ENCODE data around the gene LELP1.
"Not testable (repeated sequence)": the region's sequence is repeated elsewhere in the genome, so short reads cannot be mapped to it uniquely, and the experiment has no call there.

Gene LELP1

GRCh38 chr1:153203130-153203529 is at the start of gene LELP1:
Gene LELP1, plus strand, starts transcription at chr1:153203430. Its CDS starts 1,278 bp downstream, at chr1:153204708.
- no peak for DNase-seq

DNA sequence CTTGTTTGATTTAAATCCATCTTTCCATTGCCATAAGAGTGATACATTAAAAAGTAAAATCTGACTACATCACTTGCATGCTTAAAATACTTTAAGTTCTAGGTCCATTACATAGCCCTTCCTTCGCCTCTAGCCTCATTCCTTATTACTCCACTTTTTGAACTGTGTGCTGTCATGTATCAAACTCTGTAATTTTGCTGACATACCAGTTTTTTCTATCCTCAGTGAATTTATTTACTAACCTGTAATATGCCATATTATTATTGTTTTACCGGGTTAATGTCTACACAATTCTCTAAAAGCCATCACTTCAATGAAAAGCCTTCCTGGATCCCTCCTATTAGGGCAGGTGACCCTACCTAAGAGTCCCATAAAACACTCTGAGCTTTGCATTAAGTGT is 47.7 kb upstream of the LELP1 start:
- DNase-seq, result no peak

DNA sequence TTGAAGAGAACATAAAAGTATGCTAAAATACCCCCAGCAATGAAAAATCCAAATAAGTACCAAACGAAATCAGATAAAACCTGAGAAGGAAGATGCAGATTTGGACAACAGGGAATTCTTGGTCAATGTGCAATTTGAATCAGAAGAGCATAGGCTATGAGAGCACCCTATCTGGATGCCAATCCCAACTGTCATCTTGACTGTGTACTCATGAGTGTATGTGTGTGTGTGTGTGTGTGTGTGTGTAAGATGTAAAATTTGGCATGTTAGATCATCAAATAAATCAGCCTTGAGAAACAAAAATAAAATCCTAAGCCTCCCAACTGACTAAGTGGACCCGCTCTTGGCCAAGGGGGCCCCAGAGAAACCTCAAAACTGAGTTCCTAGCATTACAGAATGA is 34.5 kb upstream of the LELP1 start:
- no peak for DNase-seq

DNA sequence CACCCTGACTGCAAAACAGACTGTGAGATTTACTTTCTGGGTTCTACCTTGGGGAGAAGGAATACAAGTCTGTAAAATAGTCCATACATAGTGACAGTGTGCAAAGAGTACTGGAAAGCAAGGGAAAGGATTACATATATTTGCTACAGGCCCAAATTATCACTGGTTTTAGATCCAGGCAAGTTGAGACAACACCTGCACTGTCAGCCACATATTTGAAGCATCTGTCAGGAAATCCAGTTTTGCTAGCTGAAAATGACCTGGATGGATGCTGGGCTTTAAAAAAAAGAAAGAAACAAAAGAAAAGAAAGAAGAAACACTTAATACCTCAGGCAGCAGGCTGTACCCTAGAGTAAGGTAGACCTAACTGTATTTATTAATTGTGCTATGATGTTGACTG is 28.6 kb upstream of the LELP1 start:
- DNase-seq, result no peak

GRCh38 chr1:153178922-153179321 is 24.3 kb upstream of the LELP1 start:
- DNase-seq, result no peak

GRCh38 chr1:153180556-153180955 is 22.7 kb upstream of the LELP1 start:
- DNase-seq, result no peak

- not testable (repeated sequence) for DNase-seq
Observed at GRCh38 chr1:153188301-153188700, 14.9 kb upstream of the LELP1 start.

- peak; percentile 15 for DNase-seq
Observed at GRCh38 chr1:153190373-153190772, 12.9 kb upstream of the LELP1 start.

DNA sequence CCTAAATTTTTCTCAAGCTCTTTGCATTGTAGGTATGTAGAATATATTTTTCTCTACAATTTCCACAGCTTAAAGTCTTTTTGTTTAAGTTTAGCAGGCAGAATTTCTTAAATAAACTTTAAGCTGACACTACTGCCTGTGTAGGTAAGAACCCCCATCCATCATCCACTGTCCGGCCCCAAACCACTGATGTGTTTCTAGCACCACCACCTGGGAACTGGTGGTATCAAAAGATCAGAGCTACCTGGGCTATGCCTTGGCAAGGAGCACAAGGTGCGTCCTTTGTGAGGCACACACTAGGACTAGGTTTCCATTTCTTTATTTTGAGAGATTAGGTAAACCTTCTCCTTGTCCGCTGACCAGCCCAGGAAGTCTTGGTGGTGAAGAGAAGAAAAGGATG is 10.5 kb upstream of the LELP1 start:
- peak; percentile 6 for DNase-seq

DNA sequence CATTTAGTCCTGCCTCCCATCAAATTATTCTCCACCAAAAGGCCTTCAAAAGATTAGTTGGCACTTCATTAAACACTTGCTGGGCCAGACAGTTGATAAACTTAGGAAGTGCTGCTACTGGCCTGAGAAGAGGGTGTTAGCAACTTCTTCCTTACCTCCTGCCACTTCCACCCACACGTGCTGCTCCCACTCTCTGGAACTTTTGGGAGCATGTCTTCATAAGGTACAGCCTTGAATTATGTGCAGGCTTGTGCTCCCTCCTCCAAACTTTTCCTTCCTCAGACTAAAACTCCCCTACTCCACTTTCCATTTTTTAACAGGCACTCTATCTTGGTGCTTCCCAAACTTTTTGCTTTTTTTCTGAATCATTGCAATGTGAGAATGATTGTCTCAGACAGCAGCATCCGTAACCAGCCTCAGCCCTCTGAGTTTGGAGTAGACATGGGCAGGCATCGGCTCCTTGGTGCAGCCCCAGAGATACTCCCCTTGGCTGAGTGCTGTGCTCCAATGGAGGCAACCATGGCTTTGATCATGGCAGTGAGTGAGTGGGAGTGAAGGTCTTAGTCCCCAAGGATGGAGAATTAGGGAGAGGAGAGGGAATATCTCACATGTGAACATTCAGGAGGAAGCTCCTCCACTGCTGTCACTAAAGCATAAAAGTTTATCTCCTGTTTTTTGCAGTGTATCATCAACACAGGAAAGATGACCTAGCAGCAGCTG is 8.7 kb upstream of the LELP1 start:
- DNase-seq, result no peak

- no peak for DNase-seq
Observed at GRCh38 chr1:153195216-153195615, 8.0 kb upstream of the LELP1 start.

DNA sequence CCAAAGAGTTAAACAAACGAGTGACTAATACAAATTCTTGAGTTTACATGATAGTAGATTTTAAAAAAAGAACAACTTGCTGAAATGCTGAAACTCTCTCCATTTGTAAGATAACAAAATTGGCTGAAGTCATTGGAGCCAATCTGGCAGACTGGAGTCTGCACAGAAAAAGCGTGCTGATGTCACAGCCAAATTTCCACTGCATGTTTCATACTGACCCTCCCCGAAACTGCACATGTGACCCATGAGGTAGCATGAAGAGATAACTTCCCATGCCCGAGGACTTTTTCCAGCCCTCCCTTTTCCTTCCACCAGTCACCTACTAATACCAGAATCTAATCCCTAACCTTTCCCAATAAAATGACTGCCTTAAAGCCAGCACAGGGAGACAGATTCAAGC is 1.2 kb upstream of the LELP1 start:
- no peak for DNase-seq

- DNase-seq, result no peak
Observed at GRCh38 chr1:153206631-153207030, 3.4 kb downstream of the LELP1 start.

DNA sequence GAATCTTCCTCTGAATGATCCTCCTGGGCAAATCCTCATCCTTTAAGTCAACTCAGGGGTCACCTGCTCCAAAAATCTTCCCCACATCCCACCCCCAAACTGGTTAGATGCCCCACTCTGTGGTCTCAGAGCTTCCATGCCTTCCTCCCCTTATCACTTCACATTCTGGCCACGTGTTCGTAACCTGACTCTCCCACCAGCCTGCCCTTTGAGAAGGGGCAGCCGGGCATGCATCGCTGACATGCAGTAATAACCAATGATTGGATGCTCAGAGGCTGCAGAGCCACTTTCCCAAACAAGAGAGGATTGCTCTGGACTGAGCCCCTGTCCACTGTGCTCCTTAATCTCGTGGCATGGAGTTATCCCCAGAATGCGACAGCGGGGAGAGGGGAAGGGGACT is 7.0 kb downstream of the LELP1 start:
- DNase-seq, result no peak

GRCh38 chr1:153212201-153212600 is 9.0 kb downstream of the LELP1 start:
- no peak for DNase-seq

DNA sequence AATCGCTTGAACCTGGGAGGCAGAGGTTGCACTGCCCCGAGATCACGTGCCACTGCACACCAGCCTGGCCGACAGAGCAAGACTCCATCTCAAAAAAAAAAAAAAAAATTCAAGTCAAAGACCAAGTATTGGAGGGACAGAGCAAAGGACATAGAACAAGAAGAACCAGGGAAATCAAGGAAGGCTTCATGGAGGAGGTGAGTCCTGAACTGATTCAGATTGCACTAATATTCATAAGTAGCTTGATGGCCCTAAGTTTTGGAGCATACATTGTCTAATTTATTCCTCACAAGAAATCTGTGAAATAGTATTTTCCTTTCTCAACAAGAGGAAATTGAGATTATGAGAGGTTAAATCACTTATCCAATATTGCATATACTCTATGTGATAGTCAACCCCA is 10.3 kb downstream of the LELP1 start:
- no peak for DNase-seq

DNA sequence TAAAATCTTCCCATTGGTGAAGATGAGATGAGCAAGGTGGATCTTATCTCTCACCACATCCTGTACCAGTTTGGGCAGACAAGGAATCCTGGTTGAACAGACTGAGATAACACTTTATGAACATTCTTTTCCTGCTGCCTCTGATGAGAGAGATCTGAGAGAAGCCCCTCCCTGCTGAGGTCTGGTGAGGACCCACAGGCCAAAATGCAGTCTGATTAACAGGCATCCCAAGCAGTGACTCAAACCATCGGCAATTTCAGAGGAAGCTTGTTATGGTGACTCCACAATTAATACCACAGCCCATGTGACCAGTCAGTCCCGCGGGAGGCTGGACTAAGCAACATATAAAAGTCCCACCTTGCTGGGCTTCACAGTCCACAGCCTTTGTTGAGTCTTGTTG is 14.0 kb downstream of the LELP1 start, which contains the start of gene PRR9:
Gene PRR9, plus strand, starts transcription at position 373 of the 400 bp plus-strand sequence. CDS start 561 bp downstream, outside the sequence.
- no peak for DNase-seq

DNA sequence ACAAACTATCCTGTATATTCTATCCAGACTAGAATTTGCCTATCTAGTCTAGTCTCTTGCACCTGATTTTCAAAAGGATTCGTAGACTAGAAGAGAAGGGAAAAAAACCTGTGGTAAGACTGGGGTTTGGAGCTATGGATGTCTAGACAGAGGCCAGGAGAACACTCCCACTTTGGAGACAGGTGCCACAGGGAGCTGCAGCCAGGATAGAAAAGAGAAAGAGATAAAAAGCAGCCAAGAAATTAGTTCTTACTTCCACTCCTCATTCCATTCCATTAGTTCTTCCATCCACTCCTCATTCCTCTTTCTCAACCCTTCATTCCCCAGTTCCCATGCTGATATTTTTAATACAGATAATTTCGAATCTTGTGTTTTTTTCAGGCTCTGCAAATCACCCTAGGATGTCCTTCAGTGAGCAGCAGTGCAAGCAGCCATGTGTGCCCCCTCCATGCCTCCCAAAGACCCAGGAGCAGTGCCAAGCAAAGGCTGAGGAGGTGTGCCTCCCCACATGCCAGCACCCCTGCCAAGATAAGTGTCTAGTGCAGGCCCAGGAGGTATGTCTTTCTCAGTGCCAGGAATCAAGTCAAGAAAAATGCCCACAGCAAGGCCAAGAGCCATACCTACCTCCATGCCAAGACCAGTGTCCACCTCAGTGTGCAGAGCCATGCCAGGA is 14.7 kb downstream of the LELP1 start:
- DNase-seq, result no peak

DNA sequence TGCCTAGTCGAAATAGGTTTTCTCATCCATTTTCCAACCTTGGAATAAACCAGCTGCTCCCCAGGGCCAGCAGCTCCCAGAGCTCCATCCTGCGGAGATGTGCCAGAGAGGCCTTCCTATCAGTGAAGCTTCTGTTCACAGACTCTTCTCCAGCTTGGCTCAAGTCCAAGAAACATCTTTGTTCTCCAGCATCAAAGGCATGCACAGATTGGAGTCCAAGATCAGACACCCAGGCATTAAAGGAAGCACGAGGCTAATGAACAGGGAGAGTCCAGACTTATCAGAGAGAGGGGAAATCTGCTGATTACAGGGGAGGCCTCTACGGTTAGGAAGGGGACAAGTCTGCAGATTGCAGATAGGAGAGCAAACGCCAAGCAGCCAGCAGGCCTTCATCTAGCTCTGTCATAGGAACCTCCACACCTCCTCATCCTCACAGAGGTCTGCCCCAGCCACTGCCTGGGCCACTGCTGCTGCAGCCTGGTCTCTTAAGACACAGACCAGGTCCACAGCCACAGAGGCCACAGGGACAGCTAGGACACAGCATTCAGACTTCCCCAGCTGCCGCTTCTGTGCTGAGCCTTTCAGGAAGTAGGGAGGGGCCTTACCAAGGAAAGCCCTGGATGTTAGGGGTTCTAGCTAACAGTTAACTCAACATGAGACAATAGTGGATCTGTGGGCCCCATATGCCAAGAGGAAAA is 17.5 kb downstream of the LELP1 start:
- DNase-seq, result no peak

DNA sequence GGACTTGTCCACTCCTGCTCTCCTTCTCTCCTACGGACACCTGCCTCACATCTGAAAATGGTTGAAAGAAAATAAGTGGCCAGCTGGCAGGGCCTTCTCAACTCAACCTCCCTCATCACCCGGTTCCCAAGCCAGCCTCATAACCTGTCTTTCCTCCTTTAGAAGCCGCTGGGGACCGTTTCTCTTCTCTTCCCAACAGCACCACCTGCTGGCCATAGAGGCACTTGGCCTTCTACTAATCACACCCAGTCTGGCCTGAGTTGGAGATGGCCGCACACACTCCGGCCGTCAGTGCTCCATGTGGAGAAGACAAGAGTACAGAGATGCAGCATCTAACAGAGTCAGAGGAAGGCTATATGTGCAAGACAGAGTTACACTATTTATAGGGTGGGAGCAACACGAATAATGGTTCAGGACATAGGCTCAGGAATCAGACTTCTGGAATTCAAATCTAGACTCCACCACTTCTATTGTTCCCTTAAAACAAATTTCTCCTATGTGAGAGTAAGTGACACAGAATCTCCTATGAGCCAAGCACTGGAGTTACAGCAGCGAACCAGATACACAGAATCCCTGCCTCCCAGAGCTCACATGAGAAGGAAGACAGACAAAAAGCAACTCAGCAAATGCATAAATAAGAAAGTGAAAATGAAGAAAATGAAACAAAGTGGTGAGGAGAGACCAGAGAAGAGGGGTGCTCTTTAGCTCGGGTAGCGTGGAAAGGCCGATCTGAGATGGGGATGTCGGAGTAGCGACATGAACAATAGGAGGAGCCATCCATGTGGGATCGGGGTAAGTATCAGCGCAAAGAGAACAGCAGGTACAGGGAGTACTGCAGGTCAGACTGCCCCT is 20.0 kb downstream of the LELP1 start:
- peak; percentile 26 for DNase-seq

- no peak for DNase-seq
Observed at GRCh38 chr1:153227810-153228209, 24.6 kb downstream of the LELP1 start.

DNA sequence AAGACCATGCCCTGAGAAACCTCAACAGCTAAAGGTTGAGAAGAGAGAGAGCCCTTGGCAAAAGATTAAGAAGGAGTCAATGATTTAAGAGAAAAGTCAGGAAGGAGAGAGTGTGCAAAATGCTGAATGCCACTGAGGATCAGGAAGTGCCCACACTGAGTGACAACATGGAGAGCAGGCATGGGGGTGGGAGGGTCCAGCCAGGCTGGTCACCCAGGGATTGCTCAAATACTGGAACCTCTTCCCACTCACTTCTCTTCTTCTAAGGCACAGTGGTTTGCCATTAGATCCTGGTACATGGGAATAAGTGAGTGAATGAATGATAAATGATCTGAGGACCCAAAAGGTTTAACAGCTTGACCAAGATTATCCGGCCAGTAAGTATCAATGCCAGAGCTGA is 25.3 kb downstream of the LELP1 start:
- DNase-seq, result no peak

Data from NCI-H748 treated with DMSO at 0.1 percent for 48 hours (cell line).